Neural progenitor cell (in vitro differentiated cells): Measurements from ENCODE around the gene SLC2A11.

Source experiments
- CTCF ChIP-seq: fragments of 200-600 bp; sonication (generic); IDR thresholded peaks from 2 replicates; pipeline ENCODE4 v1.5.1; 2017; ENCODE audit warnings: antibody characterized with exemption, mild to moderate bottlenecking
- EZH2 ChIP-seq: fragments of 200-600 bp; sonication (generic); IDR thresholded peaks from 2 replicates; pipeline ENCODE4 v1.6.1; 2017; ENCODE audit warnings: antibody characterized with exemption, mild to moderate bottlenecking, moderate library complexity
- EZH2phosphoT487 ChIP-seq: fragments of 200-600 bp; sonication (generic); IDR thresholded peaks from 2 replicates; pipeline ENCODE4 v1.6.1; 2017; ENCODE audit warnings: antibody characterized with exemption

GRCh38 chr22:23831781-23832180 lies 25.9 kb upstream of the SLC2A11 start:
- TF ChIP-seq CTCF = no peak
- no peak for TF ChIP-seq EZH2
- TF ChIP-seq EZH2phosphoT487 = no peak
